ENCODE results near the gene HSD17B2.

DNA sequence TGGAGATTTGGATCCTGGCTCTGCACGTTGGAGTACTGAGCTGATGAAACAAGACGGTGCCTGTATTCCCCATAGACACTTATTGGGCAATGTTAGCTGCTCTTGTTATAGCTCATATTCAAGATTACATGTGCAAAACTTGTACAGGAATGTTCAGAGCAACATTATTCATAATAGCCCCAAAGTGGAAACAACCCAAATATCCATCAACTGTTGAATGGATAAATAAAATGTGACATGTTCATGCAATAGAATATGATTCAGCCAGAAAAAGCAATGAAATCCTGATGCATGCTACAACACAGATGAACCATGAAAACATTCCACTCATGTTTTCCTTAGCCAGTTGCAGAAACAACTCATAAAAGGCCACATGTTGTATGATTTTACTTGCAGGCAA, 18.1 kb upstream of the HSD17B2 start:
- TF ChIP-seq, protein P1, sequence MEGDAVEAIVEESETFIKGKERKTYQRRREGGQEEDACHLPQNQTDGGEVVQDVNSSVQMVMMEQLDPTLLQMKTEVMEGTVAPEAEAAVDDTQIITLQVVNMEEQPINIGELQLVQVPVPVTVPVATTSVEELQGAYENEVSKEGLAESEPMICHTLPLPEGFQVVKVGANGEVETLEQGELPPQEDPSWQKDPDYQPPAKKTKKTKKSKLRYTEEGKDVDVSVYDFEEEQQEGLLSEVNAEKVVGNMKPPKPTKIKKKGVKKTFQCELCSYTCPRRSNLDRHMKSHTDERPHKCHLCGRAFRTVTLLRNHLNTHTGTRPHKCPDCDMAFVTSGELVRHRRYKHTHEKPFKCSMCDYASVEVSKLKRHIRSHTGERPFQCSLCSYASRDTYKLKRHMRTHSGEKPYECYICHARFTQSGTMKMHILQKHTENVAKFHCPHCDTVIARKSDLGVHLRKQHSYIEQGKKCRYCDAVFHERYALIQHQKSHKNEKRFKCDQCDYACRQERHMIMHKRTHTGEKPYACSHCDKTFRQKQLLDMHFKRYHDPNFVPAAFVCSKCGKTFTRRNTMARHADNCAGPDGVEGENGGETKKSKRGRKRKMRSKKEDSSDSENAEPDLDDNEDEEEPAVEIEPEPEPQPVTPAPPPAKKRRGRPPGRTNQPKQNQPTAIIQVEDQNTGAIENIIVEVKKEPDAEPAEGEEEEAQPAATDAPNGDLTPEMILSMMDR (conservative IDR thresholded peaks at IDR 0.05): no peak
- TF ChIP-seq ZFX (IDR thresholded peaks at IDR 0.05): no peak
